ENCODE data around the gene CCDC57.

The CCDC57 gene

GRCh38 chr17:82083009-82083408 lies 129.6 kb downstream of the CCDC57 start:
- TF ChIP-seq CTCF (IDR thresholded peaks at IDR 0.05; ENCODE audit: low read depth, low read length): no peak
- no peak overlapping the region for H3K4me3 ChIP-seq (replicated peaks in 1 of 2; ENCODE audit: low read depth in 2 of 2, low read length in 2 of 2)
- DNase-seq (ENCODE audit: low read depth in 2 of 2): no peak

- DNase-seq (ENCODE audit: low read depth in 2 of 2): no peak
- no peak for TF ChIP-seq CTCF (IDR thresholded peaks at IDR 0.05; ENCODE audit: low read depth, low read length)
- H3K4me3 ChIP-seq (replicated peaks in 1 of 2; ENCODE audit: low read depth in 2 of 2, low read length in 2 of 2): no peak overlapping the region
Measured at GRCh38 chr17:82082456-82082855, 130.2 kb downstream of the CCDC57 start.

- no peak for DNase-seq (ENCODE audit: low read depth in 2 of 2)
- no peak for TF ChIP-seq CTCF (IDR thresholded peaks at IDR 0.05; ENCODE audit: low read depth, low read length)
Measured at GRCh38 chr17:82081966-82082365, 130.7 kb downstream of the CCDC57 start.

GRCh38 chr17:82081546-82081945 lies 131.1 kb downstream of the CCDC57 start:
- DNase-seq (ENCODE audit: low read depth in 2 of 2): no peak
- no peak for TF ChIP-seq CTCF (IDR thresholded peaks at IDR 0.05; ENCODE audit: low read depth, low read length)
- H3K4me3 ChIP-seq (replicated peaks in 1 of 2; ENCODE audit: low read depth in 2 of 2, low read length in 2 of 2): no peak overlapping the region

More at GRCh38 chr17:82081966-82082365, 130.7 kb downstream of the CCDC57 start:
- H3K4me3 ChIP-seq (replicated peaks in 1 of 2; ENCODE audit: low read depth in 2 of 2, low read length in 2 of 2): no peak overlapping the region

- no peak for TF ChIP-seq CTCF (IDR thresholded peaks at IDR 0.05; ENCODE audit: low read depth, low read length)
- H3K4me3 ChIP-seq (replicated peaks in 1 of 2; ENCODE audit: low read depth in 2 of 2, low read length in 2 of 2): no peak overlapping the region
- DNase-seq (ENCODE audit: low read depth in 2 of 2): no peak
Measured at GRCh38 chr17:82080789-82081464, 131.7 kb downstream of the CCDC57 start.

- DNase-seq (ENCODE audit: low read depth in 2 of 2): no peak
- H3K4me3 ChIP-seq (replicated peaks in 1 of 2; ENCODE audit: low read depth in 2 of 2, low read length in 2 of 2): no peak overlapping the region
- TF ChIP-seq CTCF (IDR thresholded peaks at IDR 0.05; ENCODE audit: low read depth, low read length): no peak
Measured at GRCh38 chr17:82080048-82080788, 132.4 kb downstream of the CCDC57 start.

Measured in cardiac fibroblast (primary cell).